Panc1 (cell line): ENCODE measurements around the gene SMARCB1.

Experiments used
- POLR2AphosphoS5 ChIP-seq: IDR thresholded peaks from 2 replicates; pipeline ENCODE4 v1.6.1; 2012; ENCODE audit warnings: mild to moderate bottlenecking, low read depth, low read length, moderate library complexity
- SIN3A ChIP-seq: IDR thresholded peaks from 2 replicates; pipeline ENCODE4 v1.6.1; 2012; ENCODE audit warnings: low read depth, mild to moderate bottlenecking, low read length, moderate library complexity, borderline replicate concordance; ENCODE audit not compliant: insufficient read depth
- TF ChIP-seq, protein P1 (sequence below): fragments of 450-650 bp; IDR thresholded peaks from 2 replicates; pipeline ENCODE4 v1.5.1; 2017; ENCODE audit warnings: mild to moderate bottlenecking
- TF ChIP-seq, protein P2 (sequence below), 2 experiments: IDR thresholded peaks; 2 replicates each; pipeline ENCODE4 v1.6.1; 2011 to 2012; ENCODE audit warnings: low read depth in 2 of 2, control low read depth in 1 of 2, low read length in 1 of 2, mild to moderate bottlenecking in 1 of 2, moderate library complexity in 1 of 2; ENCODE audit not compliant: insufficient read depth in 1 of 2

DNA sequence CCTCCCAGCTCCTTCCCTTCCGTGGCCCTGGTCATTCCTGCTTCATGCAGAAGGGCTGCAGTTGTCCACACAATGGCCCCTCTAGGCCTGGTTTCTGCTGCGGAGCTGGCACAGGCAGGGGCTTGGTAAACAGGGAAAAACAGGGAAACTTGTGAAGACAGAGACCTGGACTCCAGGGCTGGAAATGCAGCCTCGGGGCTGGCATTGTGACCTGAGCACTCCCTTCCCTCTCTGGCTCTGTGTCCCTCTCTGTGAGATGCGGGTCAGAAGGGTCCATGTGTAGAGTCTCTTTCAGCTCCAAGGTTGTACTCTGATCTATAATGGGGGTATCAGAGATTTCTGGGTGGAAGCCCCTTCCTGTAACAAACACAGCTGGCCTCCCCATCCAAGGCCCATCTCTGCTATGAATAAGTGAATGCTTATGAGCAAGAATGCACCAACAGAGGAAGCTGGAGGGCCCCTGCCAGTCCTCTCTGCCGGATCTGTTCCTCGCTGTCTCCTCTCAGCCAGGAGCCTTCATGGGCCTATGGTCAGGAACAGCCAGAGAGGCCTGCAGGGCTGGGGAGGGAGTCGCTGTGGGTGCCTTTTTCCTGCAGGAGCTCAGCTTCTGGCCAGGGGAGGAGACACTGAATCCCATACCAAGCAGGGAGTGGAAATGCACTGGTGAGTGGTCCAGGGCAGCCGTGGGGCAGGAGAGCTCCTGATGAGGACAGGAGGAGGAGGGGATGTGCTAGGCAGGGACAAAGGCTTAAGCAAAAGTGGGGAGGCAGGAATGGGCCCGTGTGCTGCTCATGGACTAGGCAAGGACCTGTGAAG is 58.7 kb downstream of the SMARCB1 start:
- TF ChIP-seq, protein P1, sequence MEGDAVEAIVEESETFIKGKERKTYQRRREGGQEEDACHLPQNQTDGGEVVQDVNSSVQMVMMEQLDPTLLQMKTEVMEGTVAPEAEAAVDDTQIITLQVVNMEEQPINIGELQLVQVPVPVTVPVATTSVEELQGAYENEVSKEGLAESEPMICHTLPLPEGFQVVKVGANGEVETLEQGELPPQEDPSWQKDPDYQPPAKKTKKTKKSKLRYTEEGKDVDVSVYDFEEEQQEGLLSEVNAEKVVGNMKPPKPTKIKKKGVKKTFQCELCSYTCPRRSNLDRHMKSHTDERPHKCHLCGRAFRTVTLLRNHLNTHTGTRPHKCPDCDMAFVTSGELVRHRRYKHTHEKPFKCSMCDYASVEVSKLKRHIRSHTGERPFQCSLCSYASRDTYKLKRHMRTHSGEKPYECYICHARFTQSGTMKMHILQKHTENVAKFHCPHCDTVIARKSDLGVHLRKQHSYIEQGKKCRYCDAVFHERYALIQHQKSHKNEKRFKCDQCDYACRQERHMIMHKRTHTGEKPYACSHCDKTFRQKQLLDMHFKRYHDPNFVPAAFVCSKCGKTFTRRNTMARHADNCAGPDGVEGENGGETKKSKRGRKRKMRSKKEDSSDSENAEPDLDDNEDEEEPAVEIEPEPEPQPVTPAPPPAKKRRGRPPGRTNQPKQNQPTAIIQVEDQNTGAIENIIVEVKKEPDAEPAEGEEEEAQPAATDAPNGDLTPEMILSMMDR: no peak
- TF ChIP-seq SIN3A: no peak
- no peak for TF ChIP-seq POLR2AphosphoS5
- TF ChIP-seq, protein P2, sequence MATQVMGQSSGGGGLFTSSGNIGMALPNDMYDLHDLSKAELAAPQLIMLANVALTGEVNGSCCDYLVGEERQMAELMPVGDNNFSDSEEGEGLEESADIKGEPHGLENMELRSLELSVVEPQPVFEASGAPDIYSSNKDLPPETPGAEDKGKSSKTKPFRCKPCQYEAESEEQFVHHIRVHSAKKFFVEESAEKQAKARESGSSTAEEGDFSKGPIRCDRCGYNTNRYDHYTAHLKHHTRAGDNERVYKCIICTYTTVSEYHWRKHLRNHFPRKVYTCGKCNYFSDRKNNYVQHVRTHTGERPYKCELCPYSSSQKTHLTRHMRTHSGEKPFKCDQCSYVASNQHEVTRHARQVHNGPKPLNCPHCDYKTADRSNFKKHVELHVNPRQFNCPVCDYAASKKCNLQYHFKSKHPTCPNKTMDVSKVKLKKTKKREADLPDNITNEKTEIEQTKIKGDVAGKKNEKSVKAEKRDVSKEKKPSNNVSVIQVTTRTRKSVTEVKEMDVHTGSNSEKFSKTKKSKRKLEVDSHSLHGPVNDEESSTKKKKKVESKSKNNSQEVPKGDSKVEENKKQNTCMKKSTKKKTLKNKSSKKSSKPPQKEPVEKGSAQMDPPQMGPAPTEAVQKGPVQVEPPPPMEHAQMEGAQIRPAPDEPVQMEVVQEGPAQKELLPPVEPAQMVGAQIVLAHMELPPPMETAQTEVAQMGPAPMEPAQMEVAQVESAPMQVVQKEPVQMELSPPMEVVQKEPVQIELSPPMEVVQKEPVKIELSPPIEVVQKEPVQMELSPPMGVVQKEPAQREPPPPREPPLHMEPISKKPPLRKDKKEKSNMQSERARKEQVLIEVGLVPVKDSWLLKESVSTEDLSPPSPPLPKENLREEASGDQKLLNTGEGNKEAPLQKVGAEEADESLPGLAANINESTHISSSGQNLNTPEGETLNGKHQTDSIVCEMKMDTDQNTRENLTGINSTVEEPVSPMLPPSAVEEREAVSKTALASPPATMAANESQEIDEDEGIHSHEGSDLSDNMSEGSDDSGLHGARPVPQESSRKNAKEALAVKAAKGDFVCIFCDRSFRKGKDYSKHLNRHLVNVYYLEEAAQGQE (IDR thresholded peaks at IDR 0.05; ENCODE audit: insufficient read depth in 1 of 2, low read depth in 2 of 2, low read length in 1 of 2): no peak
